Testis (tissue), 2 donors: Measurements from ENCODE around the gene OR2T1.
"Not testable (repeated sequence)": the region's sequence is repeated elsewhere in the genome, so short reads cannot be mapped to it uniquely, and the experiment has no call there.

Experiments used
- POLR2A ChIP-seq: fragments of 450-650 bp; IDR thresholded peaks from one replicate; pipeline ENCODE4 v1.6.1; 2017; ENCODE audit warnings: antibody characterized with exemption, mild to moderate bottlenecking, moderate library complexity
- TF ChIP-seq, protein P1 (sequence below), 3 experiments: fragments of 450-650 bp in 2 of 3; fragments of 200-600 bp in 1 of 3; sonication (generic) in 1 of 3; IDR thresholded peaks; one replicate each; pipeline ENCODE4 v1.5.1; 2016 to 2019; ENCODE audit warnings: antibody characterized with exemption in 3 of 3, mild to moderate bottlenecking in 2 of 3, moderate library complexity in 1 of 3

DNA sequence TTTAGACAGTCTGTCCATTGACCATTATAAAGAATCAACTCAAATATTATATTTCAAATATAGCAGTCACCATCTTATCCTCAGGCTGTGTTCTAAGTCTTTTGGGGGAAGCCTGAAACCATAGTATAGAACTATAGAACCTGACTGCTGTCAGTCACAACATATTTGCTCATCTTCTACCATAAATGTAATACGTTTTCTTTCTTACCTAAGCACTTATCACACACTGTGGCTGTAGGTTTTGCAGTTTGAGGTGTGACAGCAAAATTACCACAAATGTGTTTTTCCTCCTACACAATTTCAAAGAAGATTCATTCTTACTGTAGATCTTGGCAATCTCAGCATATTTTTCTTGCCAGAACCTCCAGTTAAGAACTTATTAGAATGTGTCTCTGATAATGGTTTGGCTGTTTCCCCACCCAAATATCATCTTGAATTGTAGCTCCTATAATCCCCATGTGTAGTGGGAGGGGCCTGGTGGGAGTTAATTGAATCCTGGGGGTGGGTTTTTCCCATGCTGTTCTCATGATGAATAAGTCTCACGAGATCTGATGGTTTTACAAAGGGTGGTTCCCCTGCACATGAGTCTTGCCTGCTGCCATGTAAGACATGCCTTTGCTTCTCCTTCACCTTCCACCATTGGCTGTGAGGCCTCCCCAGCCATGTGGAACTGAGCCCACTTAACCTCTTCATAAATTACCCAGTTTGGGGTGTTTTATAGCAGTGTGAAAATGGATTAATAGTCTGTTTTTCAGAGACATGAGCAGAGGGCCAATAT, 39.8 kb downstream of the OR2T1 start:
- TF ChIP-seq, protein P1, sequence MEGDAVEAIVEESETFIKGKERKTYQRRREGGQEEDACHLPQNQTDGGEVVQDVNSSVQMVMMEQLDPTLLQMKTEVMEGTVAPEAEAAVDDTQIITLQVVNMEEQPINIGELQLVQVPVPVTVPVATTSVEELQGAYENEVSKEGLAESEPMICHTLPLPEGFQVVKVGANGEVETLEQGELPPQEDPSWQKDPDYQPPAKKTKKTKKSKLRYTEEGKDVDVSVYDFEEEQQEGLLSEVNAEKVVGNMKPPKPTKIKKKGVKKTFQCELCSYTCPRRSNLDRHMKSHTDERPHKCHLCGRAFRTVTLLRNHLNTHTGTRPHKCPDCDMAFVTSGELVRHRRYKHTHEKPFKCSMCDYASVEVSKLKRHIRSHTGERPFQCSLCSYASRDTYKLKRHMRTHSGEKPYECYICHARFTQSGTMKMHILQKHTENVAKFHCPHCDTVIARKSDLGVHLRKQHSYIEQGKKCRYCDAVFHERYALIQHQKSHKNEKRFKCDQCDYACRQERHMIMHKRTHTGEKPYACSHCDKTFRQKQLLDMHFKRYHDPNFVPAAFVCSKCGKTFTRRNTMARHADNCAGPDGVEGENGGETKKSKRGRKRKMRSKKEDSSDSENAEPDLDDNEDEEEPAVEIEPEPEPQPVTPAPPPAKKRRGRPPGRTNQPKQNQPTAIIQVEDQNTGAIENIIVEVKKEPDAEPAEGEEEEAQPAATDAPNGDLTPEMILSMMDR (IDR thresholded peaks at IDR 0.05), result not testable (repeated sequence)
- TF ChIP-seq POLR2A, result not testable (repeated sequence)
